IPS-15b (cell line): Measurements from ENCODE around the gene METTL22.

Source experiments
- H3K27me3 ChIP-seq: one replicate; pipeline ENCODE4 v1.6.1; 2013; ENCODE audit warnings: low read length; ENCODE audit not compliant: control insufficient read depth, insufficient read depth
- H3K36me3 ChIP-seq: one replicate; pipeline ENCODE4 v1.6.1; 2013; ENCODE audit warnings: low read length; ENCODE audit not compliant: control insufficient read depth, insufficient read depth
- H3K4me1 ChIP-seq: one replicate; pipeline ENCODE4 v1.6.1; 2013; ENCODE audit warnings: mild to moderate bottlenecking, low read length; ENCODE audit not compliant: control insufficient read depth, insufficient read depth
- H3K4me3 ChIP-seq: one replicate; pipeline ENCODE4 v1.5.1; 2013; ENCODE audit warnings: low read depth, low read length
- H3K9ac ChIP-seq: one replicate; pipeline ENCODE4 v1.6.1; 2013; ENCODE audit warnings: low read depth, mild to moderate bottlenecking, low read length
- H3K9me3 ChIP-seq: one replicate; pipeline ENCODE4 v1.6.1; 2013; ENCODE audit warnings: mild to moderate bottlenecking, low read length; ENCODE audit not compliant: control insufficient read depth, insufficient read depth

Gene METTL22

GRCh38 chr16:8600144-8600775, 21.2 kb upstream of the METTL22 start:
- H3K4me1 ChIP-seq, result peaks cover 3% of the 10 kb centered on the region
- no peak overlapping the region for H3K9ac ChIP-seq

GRCh38 chr16:8605554-8605953, 15.9 kb upstream of the METTL22 start:
- Histone ChIP-seq H3K9ac (no peak overlapping the region), H3K36me3 (no peaks in the 10 kb centered on the region), H3K4me3 (no peak overlapping the region), H3K9me3 (no peaks in the 10 kb centered on the region), H3K4me1 (peaks cover 3% of the 10 kb centered on the region), H3K27me3 (peaks cover 3% of the 10 kb centered on the region)

More at GRCh38 chr16:8600144-8600775, 21.2 kb upstream of the METTL22 start:
- H3K9me3 ChIP-seq, result peaks cover 3% of the 10 kb centered on the region
- peaks cover 2% of the 10 kb centered on the region for H3K27me3 ChIP-seq
- H3K36me3 ChIP-seq, result no peaks in the 10 kb centered on the region
- no peak overlapping the region for H3K4me3 ChIP-seq

GRCh38 chr16:8607214-8607613, 14.3 kb upstream of the METTL22 start:
- Histone ChIP-seq H3K36me3 (no peaks in the 10 kb centered on the region), H3K27me3 (peaks cover 3% of the 10 kb centered on the region), H3K9me3 (no peaks in the 10 kb centered on the region), H3K9ac (no peak overlapping the region), H3K4me1 (peaks cover 3% of the 10 kb centered on the region), H3K4me3 (no peak overlapping the region)

- Histone ChIP-seq H3K36me3 (no peaks in the 10 kb centered on the region), H3K4me1 (no peaks in the 10 kb centered on the region), H3K9ac (no peak overlapping the region), H3K27me3 (peaks cover 3% of the 10 kb centered on the region), H3K4me3 (no peak overlapping the region), H3K9me3 (no peaks in the 10 kb centered on the region)
Measured at GRCh38 chr16:8611122-8611521, 10.4 kb upstream of the METTL22 start.

GRCh38 chr16:8611886-8612600, 9.5 kb upstream of the METTL22 start:
- peaks cover 3% of the 10 kb centered on the region for H3K27me3 ChIP-seq

GRCh38 chr16:8614435-8615029, 7.0 kb upstream of the METTL22 start:
- no peak overlapping the region for H3K4me3 ChIP-seq
- H3K9me3 ChIP-seq, result no peaks in the 10 kb centered on the region
- no peak overlapping the region for H3K9ac ChIP-seq
- H3K4me1 ChIP-seq, result no peaks in the 10 kb centered on the region
- no peaks in the 10 kb centered on the region for H3K27me3 ChIP-seq
- no peaks in the 10 kb centered on the region for H3K36me3 ChIP-seq

More at GRCh38 chr16:8611886-8612600, 9.5 kb upstream of the METTL22 start:
- no peak overlapping the region for H3K9ac ChIP-seq
- no peaks in the 10 kb centered on the region for H3K36me3 ChIP-seq
- H3K4me3 ChIP-seq, result no peak overlapping the region
- no peaks in the 10 kb centered on the region for H3K9me3 ChIP-seq
- H3K4me1 ChIP-seq, result no peaks in the 10 kb centered on the region

- H3K9ac ChIP-seq, result no peak overlapping the region
- no peaks in the 10 kb centered on the region for H3K27me3 ChIP-seq
- H3K36me3 ChIP-seq, result no peaks in the 10 kb centered on the region
Measured at GRCh38 chr16:8619671-8620370, 1.7 kb upstream of the METTL22 start.

GRCh38 chr16:8620535-8620934, 963 bp upstream of the METTL22 start:
- no peaks in the 10 kb centered on the region for H3K9me3 ChIP-seq
- H3K36me3 ChIP-seq, result peaks cover 2% of the 10 kb centered on the region
- H3K27me3 ChIP-seq, result no peaks in the 10 kb centered on the region
- H3K9ac ChIP-seq, result no peak overlapping the region
- no peaks in the 10 kb centered on the region for H3K4me1 ChIP-seq
- no peak overlapping the region for H3K4me3 ChIP-seq

More at GRCh38 chr16:8619671-8620370, 1.7 kb upstream of the METTL22 start:
- H3K4me1 ChIP-seq, result no peaks in the 10 kb centered on the region
- H3K9me3 ChIP-seq, result no peaks in the 10 kb centered on the region
- H3K4me3 ChIP-seq, result no peak overlapping the region

GRCh38 chr16:8621222-8621571, 301 bp upstream of the METTL22 start:
- Histone ChIP-seq H3K9ac (peak overlapping the region; percentile 98), H3K4me1 (no peaks in the 10 kb centered on the region), H3K4me3 (peak overlapping the region; percentile 95), H3K27me3 (no peaks in the 10 kb centered on the region), H3K36me3 (peaks cover 8% of the 10 kb centered on the region), H3K9me3 (no peaks in the 10 kb centered on the region)

- Histone ChIP-seq H3K4me3 (peak overlapping the region; percentile 95), H3K36me3 (peaks cover 17% of the 10 kb centered on the region), H3K27me3 (no peaks in the 10 kb centered on the region), H3K9me3 (no peaks in the 10 kb centered on the region), H3K4me1 (no peaks in the 10 kb centered on the region), H3K9ac (peak overlapping the region; percentile 98)
Measured at GRCh38 chr16:8622315-8622656, 788 bp downstream of the METTL22 start.

- peaks cover 28% of the 10 kb centered on the region for H3K36me3 ChIP-seq
- H3K4me3 ChIP-seq, result no peak overlapping the region
- no peaks in the 10 kb centered on the region for H3K27me3 ChIP-seq
- H3K9me3 ChIP-seq, result no peaks in the 10 kb centered on the region
- H3K4me1 ChIP-seq, result no peaks in the 10 kb centered on the region
- H3K9ac ChIP-seq, result no peak overlapping the region
Measured at GRCh38 chr16:8623634-8624033, 2.1 kb downstream of the METTL22 start.
